DND-41 (cell line): ENCODE measurements around the gene TSPYL1.

Source experiments
- EZH2 ChIP-seq: IDR thresholded peaks from 3 replicates; pipeline ENCODE4 v1.6.1; 2012; ENCODE audit warnings: borderline replicate concordance, low read depth, mild to moderate bottlenecking, moderate library complexity, low read length, inconsistent platforms; ENCODE audit not compliant: severe bottlenecking
- TF ChIP-seq, protein P1 (sequence below): IDR thresholded peaks from 2 replicates; pipeline ENCODE4 v1.5.1; 2012; ENCODE audit warnings: borderline replicate concordance, low read length, moderate library complexity, mild to moderate bottlenecking; ENCODE audit not compliant: poor library complexity, severe bottlenecking; ENCODE audit errors: extremely low read depth

DNA sequence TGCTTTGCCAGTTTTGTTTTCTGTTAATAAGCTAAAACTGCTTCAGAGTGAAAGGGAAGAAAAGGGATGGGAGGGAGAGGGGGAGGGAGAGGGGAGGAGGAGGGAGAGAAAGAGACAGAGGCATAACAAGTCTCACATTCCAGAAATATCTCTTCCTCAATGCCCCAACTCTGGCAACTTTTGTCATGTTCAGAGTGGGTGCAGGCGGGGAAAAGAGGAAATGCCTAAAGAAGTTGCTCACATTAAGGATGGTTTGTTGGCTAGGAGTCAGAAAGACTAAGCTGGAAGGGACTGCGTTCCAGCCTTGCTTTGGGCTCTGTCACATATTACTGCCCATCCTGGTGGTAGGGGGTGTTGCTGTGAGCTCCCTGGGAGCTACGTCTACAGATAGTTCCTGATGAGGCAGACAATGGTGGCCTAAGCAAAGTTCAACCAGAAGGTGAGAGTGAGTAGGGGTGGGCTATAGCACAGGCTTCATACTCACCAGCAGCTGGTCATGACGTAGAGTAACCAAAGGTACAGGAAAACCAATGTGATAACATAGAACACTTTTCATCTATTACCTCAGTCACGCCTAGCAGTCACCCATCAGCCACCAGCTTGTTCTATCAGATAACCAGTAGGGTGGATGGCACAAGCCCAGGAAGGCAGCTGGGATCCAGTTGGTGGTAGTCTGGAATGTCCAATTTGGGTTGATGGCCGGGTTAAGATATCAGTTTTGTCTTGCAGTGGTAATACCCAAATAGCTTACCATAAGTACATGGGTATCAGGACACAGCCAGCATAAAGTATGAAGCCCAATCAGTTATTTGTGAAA, 28.0 kb downstream of the TSPYL1 start:
- TF ChIP-seq, protein P1, sequence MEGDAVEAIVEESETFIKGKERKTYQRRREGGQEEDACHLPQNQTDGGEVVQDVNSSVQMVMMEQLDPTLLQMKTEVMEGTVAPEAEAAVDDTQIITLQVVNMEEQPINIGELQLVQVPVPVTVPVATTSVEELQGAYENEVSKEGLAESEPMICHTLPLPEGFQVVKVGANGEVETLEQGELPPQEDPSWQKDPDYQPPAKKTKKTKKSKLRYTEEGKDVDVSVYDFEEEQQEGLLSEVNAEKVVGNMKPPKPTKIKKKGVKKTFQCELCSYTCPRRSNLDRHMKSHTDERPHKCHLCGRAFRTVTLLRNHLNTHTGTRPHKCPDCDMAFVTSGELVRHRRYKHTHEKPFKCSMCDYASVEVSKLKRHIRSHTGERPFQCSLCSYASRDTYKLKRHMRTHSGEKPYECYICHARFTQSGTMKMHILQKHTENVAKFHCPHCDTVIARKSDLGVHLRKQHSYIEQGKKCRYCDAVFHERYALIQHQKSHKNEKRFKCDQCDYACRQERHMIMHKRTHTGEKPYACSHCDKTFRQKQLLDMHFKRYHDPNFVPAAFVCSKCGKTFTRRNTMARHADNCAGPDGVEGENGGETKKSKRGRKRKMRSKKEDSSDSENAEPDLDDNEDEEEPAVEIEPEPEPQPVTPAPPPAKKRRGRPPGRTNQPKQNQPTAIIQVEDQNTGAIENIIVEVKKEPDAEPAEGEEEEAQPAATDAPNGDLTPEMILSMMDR: no peak
- TF ChIP-seq EZH2: no peak
